OCI-LY3 (cell line): ENCODE data around the gene GSE1.

Experiments used
- CTCF ChIP-seq: fragments of 200-600, 300-600 bp; sonication (generic); IDR thresholded peaks from 2 replicates; pipeline ENCODE4 v1.5.1; 2014; ENCODE audit warnings: antibody characterized with exemption, low read length, low read depth
- EZH2phosphoT487 ChIP-seq: fragments of 200-600 bp; shearing (Covaris generic); IDR thresholded peaks from 2 replicates; pipeline ENCODE4 v1.6.1; 2018; ENCODE audit warnings: antibody characterized with exemption, mixed run types, low read depth

GRCh38 chr16:85621698-85622428, 8.7 kb downstream of the GSE1 start:
- no peak for TF ChIP-seq CTCF
- TF ChIP-seq EZH2phosphoT487 = no peak
